Colonic mucosa (tissue), 4 donors: ENCODE data around the gene TTLL11. TPM values are rescaled to one million over a fixed set of nuclear protein-coding genes. Genes with fewer than 3 reads are reported as not detected.

Experiments
- DNase-seq: peaks from one replicate; pipeline ENCODE4 v3.0.0-alpha.2; 2020
- H3K27ac ChIP-seq: fragments of 200-600 bp; one replicate; pipeline ENCODE4 v1.8.0; 2021
- H3K27me3 ChIP-seq: fragments of 200-600 bp; one replicate; pipeline ENCODE4 v1.8.0; 2021
- H3K36me3 ChIP-seq: fragments of 200-600 bp; one replicate; pipeline ENCODE4 v1.8.0; 2021
- H3K4me1 ChIP-seq: fragments of 200-600 bp; one replicate; pipeline ENCODE4 v1.8.0; 2021; ENCODE audit warnings: mild to moderate bottlenecking
- H3K4me3 ChIP-seq: fragments of 200-600 bp; one replicate; pipeline ENCODE4 v1.8.0; 2021
- H3K9ac ChIP-seq, 2 donors: one replicate each; pipeline ENCODE4 v1.7.0; 2013; ENCODE audit warnings: control low read depth in 2 of 2, low read depth in 2 of 2, low read length in 2 of 2
- H3K9me3 ChIP-seq: fragments of 200-600 bp; one replicate; pipeline ENCODE4 v1.8.0; 2021
- CTCF ChIP-seq: fragments of 200-600 bp; IDR thresholded peaks from one replicate; pipeline ENCODE4 v1.8.0; 2022; ENCODE audit warnings: antibody characterized with exemption, mild to moderate bottlenecking
- intact Hi-C: fragments of 100-400 bp; cut with DNase I; formaldehyde crosslinking; loops from one replicate; pipeline ENCODE4 v1.14.1; 2022
- total RNA-seq, 2 donors: library from RNA; stranded (reverse); fragmentation: NEBNext Ultra II Directional in 1 of 2; extraction: Animal tissue kit (Norgen Biotek cat#: 25700) in 1 of 2; gene quantifications; one replicate each; pipeline ENCODE4 v1.2.1, GENCODE V29; 2021
- donor health status: healthy.
- donor health status: DM: no; HTN: no; CAD: no.
- donor health status: DM: no; HTN: no; CAD: no.

TTLL11 gene
- total RNA-seq, 2 donors from 2014 or later = 5.1 to 5.5 TPM

GRCh38 chr9:121998513-121999049 is 94.5 kb downstream of the TTLL11 start:
- intact Hi-C loops = no loop called here
- Histone ChIP-seq H3K9ac (no peak overlapping the region), H3K4me1 (no peaks in the 10 kb centered on the region), H3K9me3 (no peaks in the 10 kb centered on the region), H3K27me3 (no peaks in the 10 kb centered on the region), H3K4me3 (no peak overlapping the region), H3K27ac (no peak overlapping the region), H3K36me3 (no peaks in the 10 kb centered on the region)
- DNase-seq = peak; percentile 6
- TF ChIP-seq CTCF = no peak

GRCh38 chr9:121997791-121998190 is 95.3 kb downstream of the TTLL11 start:
- Histone ChIP-seq H3K9me3 (no peaks in the 10 kb centered on the region), H3K9ac (no peak overlapping the region), H3K4me3 (no peak overlapping the region), H3K4me1 (no peaks in the 10 kb centered on the region), H3K27me3 (no peaks in the 10 kb centered on the region), H3K27ac (no peak overlapping the region), H3K36me3 (no peaks in the 10 kb centered on the region)
- no peak for DNase-seq
- intact Hi-C loops = no loop called here
- TF ChIP-seq CTCF = no peak

GRCh38 chr9:121996783-121997182 is 96.3 kb downstream of the TTLL11 start:
- no peaks in the 10 kb centered on the region for H3K4me1 ChIP-seq
- no peak overlapping the region for H3K27ac ChIP-seq
- H3K9ac ChIP-seq = no peak overlapping the region
- intact Hi-C loops = no loop called here
- no peak for TF ChIP-seq CTCF
- no peaks in the 10 kb centered on the region for H3K9me3 ChIP-seq
- no peaks in the 10 kb centered on the region for H3K36me3 ChIP-seq
- no peak for DNase-seq
- no peak overlapping the region for H3K4me3 ChIP-seq
- H3K27me3 ChIP-seq = no peaks in the 10 kb centered on the region

GRCh38 chr9:121995997-121996396 is 97.1 kb downstream of the TTLL11 start:
- no peak for DNase-seq
- H3K27me3 ChIP-seq = no peaks in the 10 kb centered on the region
- no peaks in the 10 kb centered on the region for H3K9me3 ChIP-seq
- H3K36me3 ChIP-seq = no peaks in the 10 kb centered on the region
- intact Hi-C loops = no loop called here
- no peak overlapping the region for H3K27ac ChIP-seq
- H3K9ac ChIP-seq = no peak overlapping the region
- H3K4me3 ChIP-seq = no peak overlapping the region
- no peaks in the 10 kb centered on the region for H3K4me1 ChIP-seq
- no peak for TF ChIP-seq CTCF

GRCh38 chr9:121992571-121993212 is 100.4 kb downstream of the TTLL11 start:
- Histone ChIP-seq H3K27me3 (no peaks in the 10 kb centered on the region), H3K9ac (no peak overlapping the region), H3K27ac (no peak overlapping the region), H3K36me3 (no peaks in the 10 kb centered on the region), H3K4me1 (no peaks in the 10 kb centered on the region), H3K4me3 (no peak overlapping the region), H3K9me3 (no peaks in the 10 kb centered on the region)
- peak; percentile 81 for TF ChIP-seq CTCF
- peak; percentile 51 for DNase-seq
- intact Hi-C loops = loop anchor here (2.0 to 5.0 kb wide), 4 partner anchors 245 to 446 kb away; no protein-coding TSS in a partner anchor
